Activated CD4-positive, alpha-beta T cell treated with anti-CD3 and anti-CD28 coated beads, Interleukin-2, amount 50 U/mL, for 24 hours (primary cell): ENCODE data around the gene THEM5.
"Not testable (repeated sequence)": the region's sequence is repeated elsewhere in the genome, so short reads cannot be mapped to it uniquely, and the experiment has no call there.

Experiments used
- DNase-seq, 2 donors: peaks; one replicate each; pipeline ENCODE4 v3.0.0-alpha.2; 2020; ENCODE audit warnings: low read depth in 1 of 2, low spot score in 1 of 2

Gene THEM5, protein sequence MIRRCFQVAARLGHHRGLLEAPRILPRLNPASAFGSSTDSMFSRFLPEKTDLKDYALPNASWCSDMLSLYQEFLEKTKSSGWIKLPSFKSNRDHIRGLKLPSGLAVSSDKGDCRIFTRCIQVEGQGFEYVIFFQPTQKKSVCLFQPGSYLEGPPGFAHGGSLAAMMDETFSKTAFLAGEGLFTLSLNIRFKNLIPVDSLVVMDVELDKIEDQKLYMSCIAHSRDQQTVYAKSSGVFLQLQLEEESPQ

GRCh38 chr1:151853411-151853943 is at the start of gene THEM5:
TSS of gene THEM5 (minus strand) at chr1:151853712. CDS start at chr1:151853565, 147 bp downstream.
- no peak for DNase-seq

GRCh38 chr1:151902858-151903257 is 49.3 kb upstream of the THEM5 start:
- DNase-seq: no peak

DNA sequence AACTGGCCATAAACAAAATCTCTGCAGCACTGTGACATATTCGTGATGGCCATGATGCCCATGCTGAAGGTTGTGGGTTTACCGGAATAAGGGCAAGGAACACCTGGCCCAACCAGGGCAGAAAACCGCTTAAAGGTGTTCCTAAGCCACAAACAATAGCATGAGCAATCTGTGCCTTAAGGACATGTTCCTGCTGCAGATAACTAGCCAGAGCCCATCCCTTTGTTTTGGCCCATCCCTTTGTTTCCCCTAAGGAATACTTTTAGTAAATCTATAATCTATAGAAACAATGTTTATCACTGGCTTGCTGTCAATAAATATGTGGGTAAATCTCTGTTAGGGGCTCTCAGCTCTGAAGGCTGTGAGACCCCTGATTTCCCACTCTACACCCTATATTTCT is 47.3 kb upstream of the THEM5 start:
- DNase-seq: not testable (repeated sequence)

DNA sequence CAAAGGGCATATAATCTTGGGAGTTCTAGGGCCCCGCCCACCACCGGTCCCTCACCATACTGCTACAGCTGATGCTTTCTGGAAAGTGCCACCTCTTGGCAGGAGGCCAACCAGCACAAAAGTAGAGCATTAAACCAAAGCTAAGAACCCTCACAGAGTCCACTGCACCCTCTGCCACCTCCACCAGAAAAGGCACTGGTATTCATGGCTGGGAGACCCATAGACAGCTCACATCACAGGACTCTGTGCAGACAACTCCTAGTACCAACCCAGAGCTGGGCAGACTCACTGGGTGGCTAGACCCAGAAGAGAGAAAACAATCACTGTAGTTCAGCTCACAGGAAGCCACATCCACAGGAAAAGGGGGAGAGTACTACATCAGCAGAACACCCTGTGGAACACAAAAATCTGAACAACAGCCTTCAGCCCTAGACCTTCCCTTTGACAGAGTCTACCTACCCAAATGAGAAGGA is 45.0 kb upstream of the THEM5 start:
- peak in 1 of 2 donors; percentile 27 for DNase-seq

DNA sequence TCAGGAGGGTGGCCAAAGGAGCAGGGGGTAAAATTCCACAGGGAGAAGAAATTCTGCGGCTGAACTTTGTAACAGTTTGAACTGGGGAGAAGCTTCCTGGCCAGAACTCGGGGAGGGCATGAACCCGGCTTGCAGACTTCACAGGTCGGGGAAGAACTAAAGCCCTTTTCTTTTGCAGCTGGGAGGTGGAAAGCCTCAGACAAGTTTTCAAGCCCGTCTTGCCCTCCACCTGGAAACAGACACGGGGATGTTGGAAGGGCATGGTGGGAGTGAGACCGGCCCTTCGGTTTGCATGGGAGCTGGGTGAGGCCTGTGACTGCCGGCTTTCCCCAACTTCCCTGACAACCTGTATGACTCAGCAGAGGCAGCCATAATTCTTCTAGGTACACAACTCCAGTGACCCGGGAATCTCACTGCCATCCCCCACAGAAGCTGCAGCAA is 44.5 kb upstream of the THEM5 start:
- DNase-seq: no peak

- no peak for DNase-seq
These were observed 39.8 kb upstream of the THEM5 start for GRCh38 chr1:151893176-151893924.

GRCh38 chr1:151892190-151892589 is 38.7 kb upstream of the THEM5 start:
- no peak for DNase-seq

- no peak for DNase-seq
These were observed 38.0 kb upstream of the THEM5 start for GRCh38 chr1:151891512-151891911.

DNA sequence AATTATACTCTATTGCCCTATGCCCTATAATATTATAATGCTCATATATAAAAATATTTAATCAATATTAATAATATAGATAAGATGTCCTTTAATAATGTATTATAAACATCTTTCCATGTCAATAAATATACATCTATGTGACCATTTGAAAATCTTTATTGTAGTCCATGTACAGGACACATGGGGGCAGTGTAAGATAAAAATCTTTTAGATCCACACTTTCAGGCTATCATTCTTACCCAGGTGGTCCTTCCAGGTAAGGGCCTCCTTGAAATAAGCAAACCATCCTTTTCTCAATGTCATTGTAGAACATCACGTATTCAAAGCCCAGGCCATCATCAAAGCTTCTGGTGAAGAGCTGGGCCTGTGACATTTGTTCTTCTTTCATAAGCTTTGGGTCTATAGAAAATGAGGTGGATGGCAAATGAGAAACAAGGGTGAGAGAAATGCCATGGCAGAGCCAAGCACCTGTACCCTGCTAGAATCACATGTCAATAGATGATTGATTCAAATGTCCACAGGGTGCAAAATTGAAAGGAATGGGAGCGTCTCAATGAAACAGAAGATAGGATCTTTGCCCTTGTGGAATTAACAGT is 35.6 kb upstream of the THEM5 start:
- DNase-seq: no peak

DNA sequence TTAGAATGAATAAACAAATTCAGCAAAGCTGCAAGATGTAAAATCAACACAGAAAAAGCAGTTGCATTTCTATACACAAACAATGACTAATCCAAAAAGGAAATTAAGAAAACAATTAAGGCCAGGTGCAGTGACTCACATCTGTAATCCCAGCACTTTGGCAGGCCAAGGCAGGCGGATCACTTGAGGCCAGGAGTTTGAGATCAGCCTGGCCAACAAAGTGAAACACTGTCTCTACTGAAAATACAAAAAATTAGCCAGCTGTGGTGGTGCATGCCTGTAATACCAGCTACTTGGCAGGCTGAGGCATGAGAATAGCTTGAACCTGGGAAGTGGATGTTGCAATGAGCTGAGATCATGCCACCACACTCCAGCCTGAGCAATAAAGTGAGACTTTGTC is 33.5 kb upstream of the THEM5 start:
- DNase-seq: no peak

GRCh38 chr1:151885479-151885878 is 32.0 kb upstream of the THEM5 start:
- DNase-seq: no peak

- DNase-seq: not testable (repeated sequence)
These were observed 31.4 kb upstream of the THEM5 start for GRCh38 chr1:151884879-151885278.

- not testable (repeated sequence) for DNase-seq
These were observed 30.9 kb upstream of the THEM5 start for GRCh38 chr1:151884445-151884844.

GRCh38 chr1:151883898-151884297 is 30.4 kb upstream of the THEM5 start:
- not testable (repeated sequence) for DNase-seq

DNA sequence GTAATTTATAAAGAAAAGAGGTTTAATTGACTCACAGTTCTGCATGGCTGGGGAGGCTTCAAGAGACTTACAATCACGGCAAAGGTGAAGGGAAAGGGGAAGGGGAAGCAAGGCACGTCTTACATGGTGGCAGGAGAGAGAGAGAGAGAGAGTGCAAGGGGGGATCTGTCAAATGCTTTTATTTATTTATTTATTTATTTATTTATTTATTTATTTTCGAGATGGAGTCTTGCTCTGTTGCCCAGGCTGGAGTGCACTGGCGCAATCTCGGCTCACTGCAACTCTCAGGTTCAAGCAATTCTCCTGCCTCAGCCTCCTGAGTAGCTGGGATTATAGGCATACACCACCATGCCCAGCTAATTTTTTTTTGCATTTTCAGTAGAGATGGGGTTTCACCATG is 29.4 kb upstream of the THEM5 start:
- DNase-seq: not testable (repeated sequence)

GRCh38 chr1:151882466-151882865 is 29.0 kb upstream of the THEM5 start:
- no peak for DNase-seq

DNA sequence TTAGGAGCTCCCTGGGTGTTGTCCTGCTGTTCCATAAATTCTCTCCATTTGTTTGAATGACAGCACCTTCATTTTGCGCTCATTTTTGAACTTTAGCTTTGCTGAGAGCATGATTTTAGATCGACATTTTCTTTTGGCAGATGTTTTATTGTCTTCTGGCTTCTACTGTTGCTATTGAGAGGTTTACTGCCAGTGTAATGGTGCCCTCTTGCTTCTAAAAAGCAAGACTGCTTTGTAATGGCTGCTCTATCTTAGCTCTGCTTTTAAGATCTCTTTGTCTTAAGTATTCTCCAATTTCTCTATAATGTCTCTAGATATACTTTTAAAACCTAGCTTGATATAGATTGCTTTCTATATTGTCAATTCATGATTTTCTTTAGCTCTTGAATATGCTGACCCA is 28.0 kb upstream of the THEM5 start:
- no peak for DNase-seq

DNA sequence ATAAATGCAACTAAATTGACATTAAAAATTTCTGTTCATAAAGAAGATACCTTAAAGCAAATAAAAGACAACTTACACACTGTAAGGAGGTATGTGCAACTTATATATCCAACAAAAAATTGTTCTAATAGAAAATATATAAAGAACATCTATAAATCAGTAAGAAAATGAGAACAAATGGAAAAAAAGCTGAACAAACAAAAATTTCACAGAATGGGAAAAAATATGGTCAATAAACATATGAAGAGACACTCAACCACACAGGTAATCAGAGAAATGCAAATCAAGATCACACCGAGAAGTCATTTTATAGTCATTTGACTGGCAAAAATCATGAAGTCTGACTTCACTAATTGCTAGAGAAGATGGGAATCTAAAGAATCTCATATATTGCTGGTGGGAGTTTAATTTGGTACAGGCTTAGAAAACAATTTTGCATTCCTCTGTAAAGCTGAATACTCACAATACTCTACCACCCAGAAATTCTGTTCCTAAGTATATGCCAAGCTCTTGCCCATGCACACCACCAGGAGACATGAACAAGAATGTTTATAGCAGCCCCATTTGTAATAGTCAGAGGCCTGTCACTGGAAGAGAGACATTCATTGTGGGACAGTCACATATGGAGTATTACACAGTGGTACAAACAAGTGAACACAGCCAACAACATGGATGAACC is 22.0 kb upstream of the THEM5 start:
- DNase-seq: no peak

GRCh38 chr1:151872776-151873175 is 19.3 kb upstream of the THEM5 start:
- not testable (repeated sequence) for DNase-seq

GRCh38 chr1:151871284-151872030 is 17.9 kb upstream of the THEM5 start:
- DNase-seq: no peak

DNA sequence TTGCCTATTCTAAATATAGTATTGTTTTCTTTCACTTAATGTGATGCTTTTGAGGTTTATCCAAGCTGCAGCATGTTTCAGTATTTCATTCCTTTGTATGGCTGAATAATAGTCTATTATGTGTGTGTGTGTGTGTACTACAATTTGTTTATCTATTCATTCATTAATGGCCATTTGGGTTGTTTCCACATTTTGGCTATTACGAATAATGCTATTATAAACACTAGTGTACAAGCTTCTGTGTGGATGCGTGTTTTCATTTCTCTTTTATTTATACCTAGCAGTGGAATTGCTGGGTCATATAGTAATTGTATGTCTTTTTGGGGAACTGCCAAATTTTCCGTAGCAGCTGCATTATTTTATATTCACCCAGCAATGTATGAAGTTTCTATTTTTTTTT is 15.0 kb upstream of the THEM5 start:
- DNase-seq: no peak
